ENCODE data around the gene BCL11A.

BCL11A gene

GRCh38 chr2:60499651-60500265 is 53.7 kb downstream of the BCL11A start:
- H3K4me3 ChIP-seq (ENCODE audit: low read depth, low read length) = no peak overlapping the region
- TF ChIP-seq, protein P1, sequence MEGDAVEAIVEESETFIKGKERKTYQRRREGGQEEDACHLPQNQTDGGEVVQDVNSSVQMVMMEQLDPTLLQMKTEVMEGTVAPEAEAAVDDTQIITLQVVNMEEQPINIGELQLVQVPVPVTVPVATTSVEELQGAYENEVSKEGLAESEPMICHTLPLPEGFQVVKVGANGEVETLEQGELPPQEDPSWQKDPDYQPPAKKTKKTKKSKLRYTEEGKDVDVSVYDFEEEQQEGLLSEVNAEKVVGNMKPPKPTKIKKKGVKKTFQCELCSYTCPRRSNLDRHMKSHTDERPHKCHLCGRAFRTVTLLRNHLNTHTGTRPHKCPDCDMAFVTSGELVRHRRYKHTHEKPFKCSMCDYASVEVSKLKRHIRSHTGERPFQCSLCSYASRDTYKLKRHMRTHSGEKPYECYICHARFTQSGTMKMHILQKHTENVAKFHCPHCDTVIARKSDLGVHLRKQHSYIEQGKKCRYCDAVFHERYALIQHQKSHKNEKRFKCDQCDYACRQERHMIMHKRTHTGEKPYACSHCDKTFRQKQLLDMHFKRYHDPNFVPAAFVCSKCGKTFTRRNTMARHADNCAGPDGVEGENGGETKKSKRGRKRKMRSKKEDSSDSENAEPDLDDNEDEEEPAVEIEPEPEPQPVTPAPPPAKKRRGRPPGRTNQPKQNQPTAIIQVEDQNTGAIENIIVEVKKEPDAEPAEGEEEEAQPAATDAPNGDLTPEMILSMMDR (IDR thresholded peaks at IDR 0.05; ENCODE audit: borderline replicate concordance, insufficient read depth, low read depth, low read length) = no peak

DNA sequence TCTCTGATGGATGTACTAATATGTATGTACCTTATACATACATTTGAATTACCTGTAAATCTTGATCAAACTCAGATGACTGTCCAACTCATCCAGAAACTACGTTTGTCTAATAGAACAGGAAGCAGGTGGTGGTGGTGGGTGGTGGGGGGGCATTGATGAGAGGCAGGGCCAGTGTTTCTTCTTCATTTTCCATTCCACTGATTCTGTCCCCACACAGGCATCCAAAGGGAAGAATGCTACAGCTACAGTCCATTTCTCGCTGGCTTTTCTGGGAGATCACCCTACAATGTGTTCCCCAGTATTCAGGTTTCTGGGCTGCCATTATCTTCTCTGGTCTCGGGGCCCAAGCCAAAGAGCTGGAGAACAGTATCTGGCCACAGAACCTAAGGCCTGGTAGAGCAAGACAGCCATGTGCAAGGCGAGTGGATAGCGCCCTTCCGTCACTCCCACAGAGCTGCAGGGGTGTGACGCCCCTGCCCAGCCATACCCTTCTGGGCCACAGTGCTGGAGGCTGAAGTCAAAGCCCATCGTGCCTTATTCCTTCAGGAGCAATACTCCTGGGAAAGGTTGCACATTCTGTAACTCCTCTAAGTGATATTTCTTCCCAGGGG is 54.5 kb downstream of the BCL11A start:
- no peak overlapping the region for H3K4me3 ChIP-seq (ENCODE audit: low read depth, low read length)
- TF ChIP-seq, protein P1 (IDR thresholded peaks at IDR 0.05; ENCODE audit: borderline replicate concordance, insufficient read depth, low read depth, low read length) = no peak

- no peak overlapping the region for H3K4me3 ChIP-seq (ENCODE audit: low read depth, low read length)
These were observed 55.2 kb downstream of the BCL11A start for GRCh38 chr2:60498127-60498815.

DNA sequence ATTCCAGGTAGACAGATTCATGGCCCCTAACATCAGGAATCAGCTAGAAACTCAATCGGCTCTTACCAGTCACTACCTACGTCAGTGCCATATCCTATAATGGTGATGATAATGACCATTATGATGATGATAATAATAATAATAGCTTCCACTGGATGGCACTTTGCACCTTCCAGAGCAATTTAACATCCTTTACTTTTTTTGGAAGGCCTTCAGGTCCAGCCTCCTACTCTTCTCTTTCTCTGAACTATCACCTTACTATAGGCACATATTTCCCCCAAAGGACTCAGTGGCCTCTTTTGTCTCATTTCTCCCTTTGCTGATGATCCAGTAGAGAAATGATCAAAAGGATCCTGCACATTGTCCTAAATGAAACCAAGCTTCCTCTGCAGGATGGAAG is 56.0 kb downstream of the BCL11A start:
- H3K4me3 ChIP-seq (ENCODE audit: low read depth, low read length) = no peak overlapping the region
- TF ChIP-seq, protein P1 (IDR thresholded peaks at IDR 0.05; ENCODE audit: borderline replicate concordance, insufficient read depth, low read depth, low read length) = no peak

More at GRCh38 chr2:60498127-60498815, 55.2 kb downstream of the BCL11A start:
- TF ChIP-seq, protein P1 (IDR thresholded peaks at IDR 0.05; ENCODE audit: borderline replicate concordance, insufficient read depth, low read depth, low read length) = no peak

- TF ChIP-seq, protein P1 (IDR thresholded peaks at IDR 0.05; ENCODE audit: borderline replicate concordance, insufficient read depth, low read depth, low read length) = no peak
- no peak overlapping the region for H3K4me3 ChIP-seq (ENCODE audit: low read depth, low read length)
These were observed 56.5 kb downstream of the BCL11A start for GRCh38 chr2:60496956-60497355.

- no peak overlapping the region for H3K4me3 ChIP-seq (ENCODE audit: low read depth, low read length)
- TF ChIP-seq, protein P1 (IDR thresholded peaks at IDR 0.05; ENCODE audit: borderline replicate concordance, insufficient read depth, low read depth, low read length) = no peak
These were observed 57.0 kb downstream of the BCL11A start for GRCh38 chr2:60496475-60496874.

All from GM12875 (cell line).